Right lobe of liver (tissue), 5 donors: ENCODE measurements around the gene ZFR2. TPM values are rescaled to one million over a fixed set of nuclear protein-coding genes. Genes with fewer than 3 reads are reported as not detected.

Experiments
- small RNA-seq, 2 experiments: library from RNA; depleted of rRNA; stranded (forward); fragments of <200 nt; gene quantifications; one replicate each; pipeline ENCODE3, GENCODE V24; 2016
- total RNA-seq, 6 experiments: library from RNA; depleted of rRNA in 2 of 6; stranded (reverse); fragments of >200 nt in 2 of 6; fragmentation: NEBNext Ultra II Directional in 3 of 6; extraction: Animal tissue kit (Norgen Biotek cat#: 25700) in 3 of 6; gene quantifications; one replicate each; pipeline versions ENCODE4 v1.1.0 to v1.2.4, GENCODE V29; 2016 to 2023
- donor health status: DM: no; HTN: no; CAD: no.
- donor health status: DM: no; HTN: no; CAD: no.
- donor health status: DM: no; HTN: yes; CAD: no.
- donor health status: DM: no; HTN: yes; CAD: no.

The ZFR2 gene
- total RNA-seq, 6 experiments from 2014 or later: not detected

Small RNAs within 50 kb of the gene (small RNA-seq; reads per million reads assigned to genes)
- 0 reads per million in 2 experiments for gene AC005777.1

Other genes starting within 250 kb of the ZFR2 start
- 10 to 100 TPM in 4 of 6 experiments, 1 to 10 TPM in 2; 8.4 to 14.9 (median 10.3) TPM for gene CACTIN, start 242.2 kb downstream of the ZFR2 start, total RNA-seq
- 1 to 10 TPM; 5.3 to 9.8 (median 7.6) TPM for gene PIP5K1C, start 168.6 kb downstream of the ZFR2 start, total RNA-seq
- 10 to 100 TPM in 5 of 6 experiments, 1 to 10 TPM in 1; 7.9 to 27.0 (median 16.5) TPM for gene TJP3, start 160.7 kb downstream of the ZFR2 start, total RNA-seq
- 10 to 100 TPM; 10.1 to 24.1 (median 12.6) TPM for gene APBA3, start 107.3 kb downstream of the ZFR2 start, total RNA-seq
- 10 to 100 TPM; 52.5 to 81.2 (median 61.9) TPM for gene MRPL54, start 106.4 kb downstream of the ZFR2 start, total RNA-seq
- not detected for gene RAX2, start 96.8 kb downstream of the ZFR2 start, total RNA-seq
- gene MATK, start 82.7 kb downstream of the ZFR2 start, total RNA-seq: 1 to 10 TPM in 3 of 6 experiments, under 1 TPM in 3; 0.49 to 2.5 (median 0.90) TPM
- not detected for gene ATCAY, start 11.6 kb upstream of the ZFR2 start, total RNA-seq
- under 1 TPM in 1 of 6 experiments, not detected in 5; 0.17 TPM for gene NMRK2, start 64.0 kb upstream of the ZFR2 start, total RNA-seq
- 10 to 100 TPM; 13.1 to 63.7 (median 24.9) TPM for gene DAPK3, start 102.1 kb upstream of the ZFR2 start, total RNA-seq
- 1,000 to 10,000 TPM in 4 of 6 experiments, 100 to 1,000 TPM in 2; 933 to 1,231 (median 1,031) TPM for gene EEF2, start 116.4 kb upstream of the ZFR2 start, total RNA-seq
- 10 to 100 TPM in 5 of 6 experiments, 1 to 10 TPM in 1; 9.9 to 20.0 (median 14.9) TPM for gene PIAS4, start 138.7 kb upstream of the ZFR2 start, total RNA-seq
- gene ZBTB7A, start 197.9 kb upstream of the ZFR2 start, total RNA-seq: 10 to 100 TPM; 19.0 to 38.5 (median 27.7) TPM